ENCODE results near the gene KCNQ1. TPM values are rescaled to one million over a fixed set of nuclear protein-coding genes. Genes with fewer than 3 reads are reported as not detected.

Gene KCNQ1
- total RNA-seq, 1 donor from 2014 or later: 0.86 TPM

- Mint-ChIP-seq H3K4me1 (peaks cover 7% of the 10 kb centered on the region), H3K27me3 (ENCODE audit: low read depth) (peaks cover 7% of the 10 kb centered on the region)
These were observed 264.0 kb downstream of the KCNQ1 start for GRCh38 chr11:2708757-2709281.

GRCh38 chr11:2709429-2709828 is 264.6 kb downstream of the KCNQ1 start:
- no peaks in the 10 kb centered on the region for H3K36me3 Mint-ChIP-seq (ENCODE audit: low read depth)
- no peak overlapping the region for H3K4me3 Mint-ChIP-seq
- no peak for TF ChIP-seq CTCF (conservative IDR thresholded peaks at IDR 0.05)
- DNase-seq (ENCODE audit: low read depth, low spot score): no peak
- H3K4me1 Mint-ChIP-seq: peaks cover 2% of the 10 kb centered on the region
- H3K9me3 Mint-ChIP-seq: peaks cover 10% of the 10 kb centered on the region
- H3K27me3 Mint-ChIP-seq (ENCODE audit: low read depth): peaks cover 7% of the 10 kb centered on the region
- H3K27ac Mint-ChIP-seq (ENCODE audit: unreplicated experiment): no peak overlapping the region

More at GRCh38 chr11:2708757-2709281, 264.0 kb downstream of the KCNQ1 start:
- no peak for DNase-seq (ENCODE audit: low read depth, low spot score)
- Mint-ChIP-seq H3K27ac (ENCODE audit: unreplicated experiment) (no peak overlapping the region), H3K9me3 (peaks cover 10% of the 10 kb centered on the region), H3K4me3 (no peak overlapping the region), H3K36me3 (ENCODE audit: low read depth) (no peaks in the 10 kb centered on the region)
- no peak for TF ChIP-seq CTCF (conservative IDR thresholded peaks at IDR 0.05)

GRCh38 chr11:2711161-2711560 is 266.4 kb downstream of the KCNQ1 start:
- no peaks in the 10 kb centered on the region for H3K4me1 Mint-ChIP-seq
- H3K27me3 Mint-ChIP-seq (ENCODE audit: low read depth): peaks cover 12% of the 10 kb centered on the region
- H3K9me3 Mint-ChIP-seq: peaks cover 10% of the 10 kb centered on the region
- H3K27ac Mint-ChIP-seq (ENCODE audit: unreplicated experiment): no peak overlapping the region
- no peak overlapping the region for H3K4me3 Mint-ChIP-seq
- H3K36me3 Mint-ChIP-seq (ENCODE audit: low read depth): no peaks in the 10 kb centered on the region
- TF ChIP-seq CTCF (conservative IDR thresholded peaks at IDR 0.05): no peak
- no peak for DNase-seq (ENCODE audit: low read depth, low spot score)

- TF ChIP-seq CTCF (conservative IDR thresholded peaks at IDR 0.05): no peak
- DNase-seq (ENCODE audit: low read depth, low spot score): no peak
- Mint-ChIP-seq H3K27me3 (ENCODE audit: low read depth) (peaks cover 23% of the 10 kb centered on the region), H3K4me1 (no peaks in the 10 kb centered on the region), H3K27ac (ENCODE audit: unreplicated experiment) (no peak overlapping the region), H3K36me3 (ENCODE audit: low read depth) (no peaks in the 10 kb centered on the region), H3K4me3 (no peak overlapping the region), H3K9me3 (peaks cover 10% of the 10 kb centered on the region)
These were observed 268.3 kb downstream of the KCNQ1 start for GRCh38 chr11:2713094-2713493.

GRCh38 chr11:2713661-2714462 is 269.1 kb downstream of the KCNQ1 start:
- no peak for TF ChIP-seq CTCF (conservative IDR thresholded peaks at IDR 0.05)
- no peaks in the 10 kb centered on the region for H3K36me3 Mint-ChIP-seq (ENCODE audit: low read depth)
- no peak for DNase-seq (ENCODE audit: low read depth, low spot score)
- H3K27ac Mint-ChIP-seq (ENCODE audit: unreplicated experiment): no peak overlapping the region
- peaks cover under 1% of the 10 kb centered on the region for H3K4me1 Mint-ChIP-seq
- no peak overlapping the region for H3K4me3 Mint-ChIP-seq
- peaks cover 29% of the 10 kb centered on the region for H3K27me3 Mint-ChIP-seq (ENCODE audit: low read depth)
- H3K9me3 Mint-ChIP-seq: peaks cover 10% of the 10 kb centered on the region
